H7 (cell line): ENCODE data around the gene TCF25. TPM values are rescaled to one million over a fixed set of nuclear protein-coding genes. Genes with fewer than 3 reads are reported as not detected.

Experiments used
- DNase-seq: peaks from one replicate; pipeline ENCODE4 v3.0.0; 2012
- H3K27me3 ChIP-seq: 2 replicates; pipeline ENCODE4 v1.6.0; 2011; ENCODE audit warnings: mild to moderate bottlenecking, low read length; ENCODE audit not compliant: control insufficient read depth, insufficient read depth
- H3K36me3 ChIP-seq: replicated peaks from 2 replicates; pipeline ENCODE4 v1.5.1; 2011; ENCODE audit warnings: low read length; ENCODE audit not compliant: control insufficient read depth, insufficient read depth
- H3K4me3 ChIP-seq: 2 replicates; pipeline ENCODE4 v1.5.1; 2011; ENCODE audit warnings: low read depth, mild to moderate bottlenecking, control low read depth, low read length, moderate library complexity; ENCODE audit not compliant: insufficient read depth
- total RNA-seq: library from RNA; depleted of rRNA; stranded (reverse); fragments of >200 nt; shearing (Covaris generic); gene quantifications from 2 replicates; pipeline ENCODE4 v1.2.3, GENCODE V29; 2014

TCF25 gene
- total RNA-seq, 1 experiment from 2014 or later = 70.5 TPM

DNA sequence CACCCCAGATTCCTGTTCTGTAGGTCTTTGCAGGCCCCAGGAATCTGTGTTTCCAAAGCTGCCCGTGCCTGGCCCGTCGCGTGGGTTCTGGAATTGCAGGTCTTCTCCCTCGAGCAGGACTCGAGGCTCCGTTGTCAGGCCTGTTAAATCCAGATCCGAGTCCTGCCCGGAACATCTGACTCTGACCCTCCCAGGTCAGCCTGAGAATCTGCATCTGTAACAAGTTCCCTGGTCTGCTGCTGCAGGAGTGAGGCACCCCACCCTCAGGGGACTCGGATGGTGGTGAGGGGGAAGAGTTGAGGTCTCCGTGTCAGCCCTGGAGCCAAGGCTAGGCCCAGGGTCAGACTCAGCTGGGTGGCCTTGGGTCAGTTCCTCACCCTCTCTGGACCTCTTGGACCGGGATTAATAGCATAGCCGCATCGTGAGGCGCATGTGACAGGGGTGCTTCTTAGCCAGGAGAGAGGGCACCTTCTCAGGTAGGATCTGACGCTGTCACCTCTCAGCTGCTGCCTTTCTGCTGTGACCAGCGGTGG lies 36.3 kb upstream of the TCF25 start:
- no peaks in the 10 kb centered on the region for H3K27me3 ChIP-seq
- H3K36me3 ChIP-seq = no peaks in the 10 kb centered on the region

DNA sequence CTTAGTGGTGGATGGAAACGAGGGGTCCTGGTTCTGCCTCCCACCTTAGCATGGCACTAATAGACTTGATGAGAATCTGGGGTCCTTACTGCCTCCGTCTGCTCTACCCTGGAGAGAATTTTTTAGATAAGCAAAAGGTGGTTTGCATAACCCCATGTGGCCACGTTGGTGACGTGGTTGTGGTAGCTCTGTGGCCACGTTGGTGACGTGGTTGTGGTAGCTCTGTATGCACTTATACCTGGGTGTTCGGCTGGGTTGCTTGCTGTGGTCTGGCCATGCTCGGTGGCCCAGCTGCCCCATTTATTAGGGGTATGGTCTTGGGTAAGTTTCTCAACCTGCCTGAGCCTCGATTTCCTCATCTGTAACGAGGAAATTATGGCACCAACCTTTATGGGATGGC lies 32.1 kb upstream of the TCF25 start:
- peak; percentile 31 for DNase-seq
- Histone ChIP-seq H3K4me3 (no peak overlapping the region), H3K36me3 (no peaks in the 10 kb centered on the region), H3K27me3 (no peaks in the 10 kb centered on the region)

More for the DNA sequence above, 36.3 kb upstream of the TCF25 start:
- peak; percentile 28 for DNase-seq
- H3K4me3 ChIP-seq = no peak overlapping the region

DNA sequence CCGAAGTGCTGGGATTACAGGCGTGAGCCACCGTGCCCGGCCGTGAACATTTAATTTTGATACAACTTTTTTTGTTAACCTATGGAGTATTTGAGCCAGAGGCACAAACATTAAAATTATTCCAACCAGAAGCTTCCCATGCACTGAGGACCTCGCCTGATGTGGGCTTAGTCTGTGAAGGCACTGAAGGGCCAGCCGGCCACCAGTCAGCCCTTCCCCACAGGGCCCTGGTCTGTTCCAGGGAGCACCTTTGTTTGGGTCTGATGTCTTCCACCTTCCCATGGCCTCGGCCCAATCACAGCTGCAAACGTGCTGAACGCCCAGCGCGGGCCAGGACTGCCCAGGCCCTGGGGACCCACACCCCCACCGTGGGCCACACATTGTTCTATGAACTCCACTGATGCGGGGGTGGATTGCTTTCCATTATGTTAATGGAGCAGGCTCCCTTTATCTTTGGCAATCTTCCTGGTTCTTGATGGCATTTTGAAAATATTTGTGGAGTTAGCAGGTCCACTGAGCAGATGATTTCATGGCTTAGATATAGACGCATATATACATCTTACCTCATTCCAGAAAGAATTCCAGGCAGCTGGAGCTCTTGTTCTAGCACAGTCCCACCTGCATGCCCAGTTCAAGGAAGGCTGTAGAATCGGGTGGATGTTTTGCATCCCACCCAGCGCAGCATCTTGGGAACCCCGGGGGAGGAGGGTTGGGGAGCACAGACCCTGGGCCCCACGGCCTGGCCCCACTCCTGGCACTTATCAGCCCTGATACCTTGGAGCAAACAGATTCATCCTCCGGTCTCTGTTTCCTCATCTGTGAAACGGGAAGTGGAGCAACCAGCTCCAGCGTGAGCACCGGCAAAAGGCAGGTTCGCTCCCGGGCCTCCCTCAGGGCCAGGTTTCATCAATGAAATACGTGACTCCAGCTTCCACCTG lies 30.7 kb upstream of the TCF25 start:
- DNase-seq = peak; percentile 56
- Histone ChIP-seq H3K36me3 (no peaks in the 10 kb centered on the region), H3K4me3 (no peak overlapping the region), H3K27me3 (no peaks in the 10 kb centered on the region)

- Histone ChIP-seq H3K4me3 (no peak overlapping the region), H3K36me3 (no peaks in the 10 kb centered on the region), H3K27me3 (no peaks in the 10 kb centered on the region)
- peak; percentile 47 for DNase-seq
These were observed 29.7 kb upstream of the TCF25 start for GRCh38 chr16:89843409-89844350.

DNA sequence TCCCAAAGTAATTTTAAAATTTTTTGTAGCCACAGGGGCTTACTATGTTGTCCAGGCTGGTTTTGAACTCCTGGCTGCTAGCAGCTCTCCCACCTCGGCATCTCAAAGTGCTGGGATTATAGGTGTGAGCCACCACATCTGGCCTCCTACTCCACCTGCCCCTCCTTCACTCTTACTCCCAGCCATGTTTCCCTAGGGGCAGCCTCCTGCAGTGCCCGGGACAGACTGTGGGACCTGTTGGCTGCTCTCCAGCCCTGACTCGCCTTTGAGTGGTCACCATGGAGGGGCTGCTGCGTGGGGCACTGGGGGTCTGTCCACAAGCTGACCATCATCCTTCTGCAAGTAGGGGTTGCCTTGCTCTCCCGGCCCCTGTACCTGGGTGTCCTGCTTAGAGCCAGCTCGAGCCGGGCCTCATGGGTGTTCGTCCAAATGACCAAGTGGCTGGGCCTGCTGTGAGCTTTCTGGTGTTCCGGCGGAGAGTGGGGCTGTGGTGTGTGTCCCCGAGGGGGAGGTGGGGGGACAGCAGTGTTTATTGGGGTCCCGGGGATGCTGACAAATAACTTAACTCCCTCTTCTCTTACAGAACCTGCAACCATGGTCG lies 28.6 kb upstream of the TCF25 start:
- DNase-seq = peak; percentile 56
- H3K27me3 ChIP-seq = no peaks in the 10 kb centered on the region
- no peaks in the 10 kb centered on the region for H3K36me3 ChIP-seq
- H3K4me3 ChIP-seq = no peak overlapping the region

- H3K4me3 ChIP-seq = no peak overlapping the region
- no peaks in the 10 kb centered on the region for H3K36me3 ChIP-seq
- no peaks in the 10 kb centered on the region for H3K27me3 ChIP-seq
- DNase-seq = peak; percentile 73
These were observed 28.0 kb upstream of the TCF25 start for GRCh38 chr16:89845417-89845816.

GRCh38 chr16:89847051-89847939 lies 26.1 kb upstream of the TCF25 start:
- Histone ChIP-seq H3K27me3 (no peaks in the 10 kb centered on the region), H3K4me3 (no peak overlapping the region), H3K36me3 (no peaks in the 10 kb centered on the region)
- peak; percentile 52 for DNase-seq

- H3K4me3 ChIP-seq = no peak overlapping the region
- peak; percentile 62 for DNase-seq
These were observed 25.5 kb upstream of the TCF25 start for GRCh38 chr16:89847940-89848297.

DNA sequence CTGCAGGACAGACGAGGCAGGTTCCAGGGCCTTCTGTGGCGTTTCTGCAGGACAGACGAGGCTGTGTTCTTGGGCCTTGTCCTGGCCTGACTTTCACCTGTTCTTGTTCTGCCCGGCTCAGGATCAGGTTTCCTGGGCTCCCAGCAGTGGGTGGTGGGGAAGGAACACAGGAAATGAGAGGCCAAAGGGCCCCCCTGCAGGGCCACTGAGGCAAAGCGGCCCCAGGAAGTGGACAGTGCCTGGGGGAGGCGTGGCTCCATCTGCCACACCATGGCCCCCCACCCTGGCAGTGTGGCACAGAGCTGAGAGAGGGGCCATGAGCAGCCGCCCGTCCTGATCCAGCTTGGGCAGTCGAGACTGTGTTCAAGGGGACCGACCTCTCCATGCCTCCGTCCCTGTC lies 24.4 kb upstream of the TCF25 start:
- no peaks in the 10 kb centered on the region for H3K27me3 ChIP-seq
- no peak overlapping the region for H3K4me3 ChIP-seq
- H3K36me3 ChIP-seq = no peaks in the 10 kb centered on the region
- DNase-seq = peak; percentile 72

More at GRCh38 chr16:89847940-89848297, 25.5 kb upstream of the TCF25 start:
- Histone ChIP-seq H3K36me3 (no peaks in the 10 kb centered on the region), H3K27me3 (no peaks in the 10 kb centered on the region)

DNA sequence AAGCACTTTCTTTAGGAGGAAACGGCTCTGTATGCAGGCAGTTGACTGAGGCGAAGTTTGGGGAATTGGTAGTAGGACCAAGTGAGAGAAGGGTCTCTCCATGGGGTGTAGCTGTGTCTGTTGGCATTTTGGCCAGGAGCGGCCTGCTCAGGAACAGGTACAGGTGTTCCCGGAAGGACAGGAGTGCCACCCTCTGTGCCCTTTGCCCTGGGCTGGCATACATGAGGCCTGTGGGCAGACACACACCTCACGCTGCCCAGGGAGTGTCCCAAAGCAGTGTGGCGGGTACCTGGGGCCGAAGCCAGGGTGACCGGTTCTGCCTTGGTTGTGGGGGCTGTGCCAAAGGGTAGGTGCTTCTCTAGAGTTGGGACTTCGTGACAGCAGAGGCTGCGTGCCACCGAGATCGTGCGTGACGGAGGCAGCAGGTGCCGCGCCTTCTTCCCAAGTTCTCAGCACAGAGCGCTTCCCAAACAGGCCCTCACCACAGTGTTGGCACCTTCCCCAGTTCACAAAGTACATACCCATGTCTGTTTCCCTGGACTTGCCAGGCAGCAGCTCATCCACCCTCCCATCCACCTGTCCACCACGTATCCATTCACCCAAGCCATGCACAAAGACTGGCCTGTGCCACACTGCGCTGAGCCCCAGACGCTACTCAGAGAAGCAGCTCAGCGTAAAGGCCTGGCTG lies 19.9 kb upstream of the TCF25 start:
- Histone ChIP-seq H3K36me3 (no peaks in the 10 kb centered on the region), H3K4me3 (no peak overlapping the region), H3K27me3 (no peaks in the 10 kb centered on the region)
- peak; percentile 35 for DNase-seq

DNA sequence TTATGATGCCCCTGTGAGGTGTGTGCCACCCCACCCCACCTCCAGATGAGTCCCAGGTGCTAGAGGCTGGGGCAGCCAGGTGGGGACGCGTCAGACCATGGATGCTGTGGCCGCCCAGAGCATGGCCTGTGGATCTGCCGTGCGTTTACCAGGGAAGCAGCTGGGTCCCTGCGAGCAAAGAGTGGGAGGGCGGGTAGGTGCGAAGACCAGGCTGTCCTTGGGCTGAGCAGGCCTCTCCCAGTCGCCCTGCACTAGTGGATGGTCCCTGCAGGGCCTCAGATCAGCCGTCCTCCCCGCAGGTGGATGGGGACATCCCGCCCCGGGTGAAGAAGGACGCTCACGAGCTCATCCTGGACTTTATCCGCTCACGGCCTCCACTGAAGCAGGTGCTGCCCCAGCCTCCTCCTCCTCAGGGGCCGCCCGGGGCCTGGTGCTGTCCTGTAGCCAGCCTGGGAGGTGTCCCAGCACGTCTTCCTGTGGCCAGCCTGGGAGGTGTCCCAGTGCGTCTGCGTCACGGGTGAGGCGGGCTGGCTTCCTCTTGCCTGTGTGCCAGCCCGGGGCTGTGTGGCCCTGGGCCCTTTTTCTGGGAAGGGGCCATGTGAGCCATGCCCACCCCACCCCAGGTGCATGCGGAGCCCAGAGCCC lies 18.0 kb upstream of the TCF25 start:
- DNase-seq = peak; percentile 58
- Histone ChIP-seq H3K36me3 (no peaks in the 10 kb centered on the region), H3K27me3 (no peaks in the 10 kb centered on the region), H3K4me3 (no peak overlapping the region)

DNA sequence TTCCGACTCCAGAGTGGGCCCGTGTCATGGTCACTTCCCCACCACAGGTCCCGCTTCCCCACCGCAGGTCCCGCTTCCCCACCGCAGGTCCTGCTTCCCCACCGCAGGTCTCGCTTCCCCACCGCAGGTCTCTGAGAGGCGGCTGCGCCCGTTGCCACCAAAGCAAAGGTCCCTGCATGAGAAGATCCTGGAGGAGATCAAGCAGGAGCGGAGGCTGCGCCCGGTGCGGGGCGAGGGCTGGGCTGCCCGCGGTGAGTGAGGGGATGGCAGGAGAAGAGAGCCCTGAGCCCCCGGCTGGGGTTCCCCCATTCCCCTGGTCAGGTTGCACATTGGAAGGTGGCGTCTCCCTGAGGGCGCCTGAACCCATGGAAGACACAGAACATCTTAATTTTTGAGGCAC lies 17.4 kb upstream of the TCF25 start:
- Histone ChIP-seq H3K27me3 (no peaks in the 10 kb centered on the region), H3K4me3 (no peak overlapping the region), H3K36me3 (no peaks in the 10 kb centered on the region)
- peak; percentile 55 for DNase-seq
